ENCODE data around the gene CRYL1.

GRCh38 chr13:20567881-20568528 lies 42.3 kb upstream of the CRYL1 start:
- TF ChIP-seq JUND (IDR thresholded peaks at IDR 0.05) (no peak), CTCF (IDR thresholded peaks at IDR 0.05) (no peak), EP300 (IDR thresholded peaks at IDR 0.05; ENCODE audit: borderline replicate concordance in 1 of 2, low read depth in 1 of 2, low read length in 1 of 2) (no peak), REST (IDR thresholded peaks at IDR 0.05; ENCODE audit: low read depth, low read length) (no peak), USF2 (IDR thresholded peaks at IDR 0.05; ENCODE audit: borderline replicate concordance, low read depth, low read length) (no peak), POLR2AphosphoS5 (IDR thresholded peaks at IDR 0.05; ENCODE audit: low read depth, low read length) (no peak), GABPA (IDR thresholded peaks at IDR 0.05; ENCODE audit: low read depth) (no peak), MAX (IDR thresholded peaks at IDR 0.05; ENCODE audit: low read depth) (no peak)

Measured in SK-N-SH (cell line).